Omental fat pad (tissue), 4 donors: ENCODE results near the gene AKTIP. TPM values are rescaled to one million over a fixed set of nuclear protein-coding genes. Genes with fewer than 3 reads are reported as not detected.
"Not testable (repeated sequence)": the region's sequence is repeated elsewhere in the genome, so short reads cannot be mapped to it uniquely, and the experiment has no call there.

Source experiments
- ATAC-seq: fragments of 150-250 bp; one replicate; pipeline ENCODE4 v1.9.1; 2016; ENCODE audit warnings: mild to moderate bottlenecking, moderate library complexity; ENCODE audit not compliant: low FRiP score
- DNase-seq: peaks from one replicate; pipeline ENCODE4 v3.0.0-alpha.2; 2019; ENCODE audit warnings: low spot score
- total RNA-seq, 4 donors: library from RNA; depleted of rRNA; stranded (reverse); fragments of >200 nt; gene quantifications; one replicate each; pipeline ENCODE4 v1.1.0, GENCODE V29; 2016
- TF ChIP-seq, protein P1 (sequence below), 3 donors: fragments of 450-650 bp; IDR thresholded peaks; one replicate each; pipeline ENCODE4 v1.5.1; 2016 to 2017; ENCODE audit warnings: antibody characterized with exemption in 3 of 3, mild to moderate bottlenecking in 3 of 3, moderate library complexity in 2 of 3

Gene AKTIP
- total RNA-seq, 4 donors from 2014 or later, result 22.6 to 57.4 (median 37.6) TPM

DNA sequence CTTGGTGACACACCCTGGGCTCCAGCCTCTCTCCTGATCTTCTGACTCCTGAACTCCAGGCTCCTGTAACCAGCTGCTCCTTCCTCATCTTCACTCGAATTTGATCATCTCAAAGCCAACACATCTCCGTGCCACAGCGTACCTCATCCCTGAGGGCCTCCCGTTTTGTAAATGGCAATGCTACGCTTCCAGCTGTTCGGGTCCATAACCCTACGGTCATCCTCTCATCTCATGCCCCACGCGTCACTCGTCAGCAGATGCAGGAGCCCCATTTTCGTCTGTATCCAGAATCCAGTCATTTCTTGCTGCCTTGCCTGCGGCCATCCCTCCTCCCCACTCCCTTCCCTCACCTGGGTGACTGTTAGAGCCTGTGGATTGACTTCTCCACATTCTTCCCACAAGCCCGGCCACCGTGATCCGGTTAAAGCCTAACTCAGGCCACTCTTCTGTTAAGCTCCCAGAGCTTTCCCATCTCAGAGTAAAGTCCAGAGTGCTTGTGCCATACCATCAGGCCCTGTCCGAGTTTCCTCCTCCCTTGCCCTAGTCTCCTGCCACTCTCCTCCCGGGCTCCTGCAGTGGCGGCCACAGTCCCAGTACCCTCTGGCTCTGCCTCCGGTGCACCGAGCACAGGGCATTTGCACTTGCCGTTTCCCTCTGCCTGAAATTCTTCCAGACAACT, 20.3 kb upstream of the AKTIP start:
- no peak for ATAC-seq
- no peak for DNase-seq
- TF ChIP-seq, protein P1, sequence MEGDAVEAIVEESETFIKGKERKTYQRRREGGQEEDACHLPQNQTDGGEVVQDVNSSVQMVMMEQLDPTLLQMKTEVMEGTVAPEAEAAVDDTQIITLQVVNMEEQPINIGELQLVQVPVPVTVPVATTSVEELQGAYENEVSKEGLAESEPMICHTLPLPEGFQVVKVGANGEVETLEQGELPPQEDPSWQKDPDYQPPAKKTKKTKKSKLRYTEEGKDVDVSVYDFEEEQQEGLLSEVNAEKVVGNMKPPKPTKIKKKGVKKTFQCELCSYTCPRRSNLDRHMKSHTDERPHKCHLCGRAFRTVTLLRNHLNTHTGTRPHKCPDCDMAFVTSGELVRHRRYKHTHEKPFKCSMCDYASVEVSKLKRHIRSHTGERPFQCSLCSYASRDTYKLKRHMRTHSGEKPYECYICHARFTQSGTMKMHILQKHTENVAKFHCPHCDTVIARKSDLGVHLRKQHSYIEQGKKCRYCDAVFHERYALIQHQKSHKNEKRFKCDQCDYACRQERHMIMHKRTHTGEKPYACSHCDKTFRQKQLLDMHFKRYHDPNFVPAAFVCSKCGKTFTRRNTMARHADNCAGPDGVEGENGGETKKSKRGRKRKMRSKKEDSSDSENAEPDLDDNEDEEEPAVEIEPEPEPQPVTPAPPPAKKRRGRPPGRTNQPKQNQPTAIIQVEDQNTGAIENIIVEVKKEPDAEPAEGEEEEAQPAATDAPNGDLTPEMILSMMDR (IDR thresholded peaks at IDR 0.05), result no peak

- ATAC-seq, result no peak
- TF ChIP-seq, protein P1 (IDR thresholded peaks at IDR 0.05), result no peak
- no peak for DNase-seq
These were observed 16.5 kb upstream of the AKTIP start for GRCh38 chr16:53519417-53520091.

GRCh38 chr16:53518550-53519416, 15.8 kb upstream of the AKTIP start:
- ATAC-seq, result peak; percentile 53
- DNase-seq, result no peak

GRCh38 chr16:53517851-53518250, 14.8 kb upstream of the AKTIP start:
- ATAC-seq (no peak), DNase-seq (no peak)
- TF ChIP-seq, protein P1 (IDR thresholded peaks at IDR 0.05), result no peak

More at GRCh38 chr16:53518550-53519416, 15.8 kb upstream of the AKTIP start:
- TF ChIP-seq, protein P1 (IDR thresholded peaks at IDR 0.05), result no peak

GRCh38 chr16:53515811-53516210, 12.8 kb upstream of the AKTIP start:
- ATAC-seq (no peak), DNase-seq (no peak)
- TF ChIP-seq, protein P1 (IDR thresholded peaks at IDR 0.05), result no peak

GRCh38 chr16:53515259-53515658, 12.2 kb upstream of the AKTIP start:
- TF ChIP-seq, protein P1 (IDR thresholded peaks at IDR 0.05), result no peak
- DNase-seq (no peak), ATAC-seq (no peak)

- DNase-seq, ATAC-seq: not testable (repeated sequence)
These were observed 9.8 kb upstream of the AKTIP start for GRCh38 chr16:53512795-53513194.
